ENCODE data around the gene NFE2.

NFE2 gene

DNA sequence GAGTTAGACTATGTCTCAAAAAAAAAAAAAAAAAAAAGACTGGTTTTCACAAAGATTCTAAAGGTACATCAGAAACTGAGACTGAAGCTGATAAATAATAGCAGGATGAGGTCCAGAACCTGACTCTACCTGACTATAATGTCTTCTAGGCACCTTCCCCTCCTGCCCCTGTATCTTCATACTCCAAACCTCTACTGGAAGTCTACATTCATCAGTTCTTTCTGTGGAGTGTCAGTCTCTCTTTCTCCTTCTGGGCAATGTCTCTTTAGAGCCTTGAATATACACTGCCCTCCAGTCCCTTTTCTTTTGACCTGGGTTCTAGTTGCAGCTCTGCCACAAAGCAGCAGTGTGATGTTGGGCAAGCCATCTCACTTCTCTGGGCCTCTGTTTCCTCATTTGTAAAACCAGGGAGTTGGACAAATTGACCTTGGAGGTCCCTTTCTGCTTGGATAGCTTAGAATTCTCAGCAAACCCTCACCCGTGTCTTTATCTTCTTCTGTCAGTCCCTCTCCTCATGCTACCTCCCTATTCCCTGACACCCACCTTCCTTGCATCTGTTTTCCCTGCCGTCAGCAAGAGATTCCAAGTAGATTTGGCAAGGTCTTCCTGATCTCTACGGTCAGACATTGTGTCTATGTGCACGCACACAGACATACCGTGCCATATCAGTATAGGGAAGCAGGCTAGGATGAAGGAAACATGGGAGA lies 4.3 kb downstream of the NFE2 start:
- TF ChIP-seq, protein P1, sequence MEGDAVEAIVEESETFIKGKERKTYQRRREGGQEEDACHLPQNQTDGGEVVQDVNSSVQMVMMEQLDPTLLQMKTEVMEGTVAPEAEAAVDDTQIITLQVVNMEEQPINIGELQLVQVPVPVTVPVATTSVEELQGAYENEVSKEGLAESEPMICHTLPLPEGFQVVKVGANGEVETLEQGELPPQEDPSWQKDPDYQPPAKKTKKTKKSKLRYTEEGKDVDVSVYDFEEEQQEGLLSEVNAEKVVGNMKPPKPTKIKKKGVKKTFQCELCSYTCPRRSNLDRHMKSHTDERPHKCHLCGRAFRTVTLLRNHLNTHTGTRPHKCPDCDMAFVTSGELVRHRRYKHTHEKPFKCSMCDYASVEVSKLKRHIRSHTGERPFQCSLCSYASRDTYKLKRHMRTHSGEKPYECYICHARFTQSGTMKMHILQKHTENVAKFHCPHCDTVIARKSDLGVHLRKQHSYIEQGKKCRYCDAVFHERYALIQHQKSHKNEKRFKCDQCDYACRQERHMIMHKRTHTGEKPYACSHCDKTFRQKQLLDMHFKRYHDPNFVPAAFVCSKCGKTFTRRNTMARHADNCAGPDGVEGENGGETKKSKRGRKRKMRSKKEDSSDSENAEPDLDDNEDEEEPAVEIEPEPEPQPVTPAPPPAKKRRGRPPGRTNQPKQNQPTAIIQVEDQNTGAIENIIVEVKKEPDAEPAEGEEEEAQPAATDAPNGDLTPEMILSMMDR (conservative IDR thresholded peaks at IDR 0.05; ENCODE audit: low read depth, low read length): no peak
- H3K4me3 ChIP-seq (ENCODE audit: low read depth, low read length): no peak overlapping the region
- no peak for DNase-seq (ENCODE audit: low read depth)

DNA sequence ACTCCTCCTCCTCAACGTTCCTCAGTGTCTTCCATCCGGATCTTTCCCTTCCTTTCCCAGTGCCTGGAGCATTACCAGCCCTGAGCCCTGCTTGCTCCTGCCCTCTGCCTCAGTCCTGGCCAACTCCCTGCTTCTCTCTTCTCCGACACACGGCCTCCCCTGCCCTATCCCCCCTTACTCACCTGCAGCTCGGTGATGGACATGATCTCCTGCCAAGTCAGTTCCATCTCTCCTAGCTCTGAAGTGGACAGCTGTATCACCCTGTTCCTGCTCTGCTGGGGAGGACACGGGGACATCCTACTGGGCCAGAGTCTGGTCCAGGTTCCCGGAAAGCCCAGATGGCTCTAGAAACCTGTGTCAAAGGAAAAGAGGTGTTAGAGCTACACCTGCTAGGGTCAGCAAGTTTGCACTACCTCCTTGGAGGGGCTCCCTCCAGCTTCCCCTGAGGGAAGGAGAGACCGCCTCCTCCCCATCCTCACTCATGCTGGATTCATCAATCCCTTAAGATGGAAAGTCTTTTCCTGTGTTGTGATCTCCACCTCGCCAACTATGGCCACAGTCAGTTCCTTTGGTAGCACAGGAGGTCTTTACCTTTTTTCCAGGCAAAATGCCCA lies 5.8 kb downstream of the NFE2 start:
- H3K4me3 ChIP-seq (ENCODE audit: low read depth, low read length): no peak overlapping the region
- no peak for DNase-seq (ENCODE audit: low read depth)
- TF ChIP-seq, protein P1 (conservative IDR thresholded peaks at IDR 0.05; ENCODE audit: low read depth, low read length): no peak

DNA sequence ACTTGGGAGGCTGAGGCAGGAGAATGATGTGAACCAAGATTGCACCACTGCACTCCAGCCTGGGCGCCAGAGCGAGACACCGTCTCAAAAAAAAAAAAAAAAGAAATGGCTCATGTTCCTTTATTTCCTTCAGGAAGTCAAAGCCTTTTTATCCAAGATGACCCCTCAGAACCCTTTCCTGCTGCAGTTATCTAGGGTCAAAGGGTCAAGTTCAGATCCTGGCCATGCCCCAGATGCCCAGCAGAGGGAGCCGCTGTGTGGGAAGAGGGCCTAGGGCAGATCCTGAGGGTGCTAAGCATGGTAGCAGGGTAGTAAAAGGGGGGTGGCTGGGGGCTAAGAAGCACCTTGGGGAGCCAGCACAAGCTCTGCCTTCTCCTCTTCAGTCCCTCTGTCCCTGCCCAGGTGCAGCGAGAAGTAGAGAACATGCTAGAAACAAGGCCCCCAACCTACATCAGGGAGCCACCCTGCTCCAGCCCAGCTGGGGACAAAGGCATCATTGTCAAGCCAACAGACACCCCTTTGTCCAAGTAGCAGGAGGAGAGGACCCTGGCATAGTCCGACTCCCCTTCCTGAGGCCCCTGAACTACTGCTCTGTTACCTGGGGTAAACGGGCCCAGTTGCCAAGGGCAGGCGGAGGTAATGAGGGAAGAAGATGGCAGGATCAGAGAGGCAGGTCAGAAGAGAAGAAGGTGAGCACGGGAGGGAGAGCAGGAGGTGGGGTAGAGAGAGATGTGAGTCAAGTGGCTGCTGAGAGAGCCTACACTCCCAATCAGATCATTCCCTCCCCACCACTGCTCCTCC lies 6.5 kb downstream of the NFE2 start:
- TF ChIP-seq, protein P1 (conservative IDR thresholded peaks at IDR 0.05; ENCODE audit: low read depth, low read length): peak; percentile 88
- peak; percentile 37 for DNase-seq (ENCODE audit: low read depth)
- H3K4me3 ChIP-seq (ENCODE audit: low read depth, low read length): no peak overlapping the region

- H3K4me3 ChIP-seq (ENCODE audit: low read depth, low read length): no peak overlapping the region
- TF ChIP-seq, protein P1 (conservative IDR thresholded peaks at IDR 0.05; ENCODE audit: low read depth, low read length): no peak
- DNase-seq (ENCODE audit: low read depth): no peak
Observed at GRCh38 chr12:54292931-54293241, 7.9 kb downstream of the NFE2 start.

GRCh38 chr12:54292083-54292930 lies 8.5 kb downstream of the NFE2 start:
- no peak overlapping the region for H3K4me3 ChIP-seq (ENCODE audit: low read depth, low read length)
- TF ChIP-seq, protein P1 (conservative IDR thresholded peaks at IDR 0.05; ENCODE audit: low read depth, low read length): no peak
- DNase-seq (ENCODE audit: low read depth): no peak

GRCh38 chr12:54287261-54288157 lies 13.3 kb downstream of the NFE2 start:
- TF ChIP-seq, protein P1 (conservative IDR thresholded peaks at IDR 0.05; ENCODE audit: low read depth, low read length): no peak
- no peak for DNase-seq (ENCODE audit: low read depth)
- no peak overlapping the region for H3K4me3 ChIP-seq (ENCODE audit: low read depth, low read length)

Data from choroid plexus epithelial cell (primary cell).